ENCODE results near the gene THOC2. TPM values are rescaled to one million over a fixed set of nuclear protein-coding genes. Genes with fewer than 3 reads are reported as not detected.
"Not testable (repeated sequence)": the region's sequence is repeated elsewhere in the genome, so short reads cannot be mapped to it uniquely, and the experiment has no call there.

The THOC2 gene
- total and polyA plus RNA-seq, 2 experiments from 2014 or later: 47.8 to 53.4 TPM

GRCh38 chrX:123665197-123665596, 67.7 kb downstream of the THOC2 start:
- in situ Hi-C loops (cut with MboI): no loop called here
- 0 out of 2 replicates have a peak, but pooled peaks cover 10% of the 10 kb centered on the region for H3K79me2 ChIP-seq (ENCODE audit: insufficient read depth)
- peaks cover 7% of the 10 kb centered on the region; the same call in 1 of the 2 replicates for H3K36me3 ChIP-seq (ENCODE audit: low read depth)
- H3K9me3 ChIP-seq (ENCODE audit: low read depth): no peaks in the 10 kb centered on the region
- H3F3A ChIP-seq (ENCODE audit: insufficient read depth): 0 out of 2 replicates have a peak, but pooled peaks cover 7% of the 10 kb centered on the region
- H3K4me2 ChIP-seq (ENCODE audit: unreplicated experiment): no peak overlapping the region
- no peak overlapping the region for H3K27ac ChIP-seq
- TF ChIP-seq EZH2 (IDR thresholded peaks at IDR 0.05; ENCODE audit: insufficient read depth, poor library complexity, severe bottlenecking) (no peak), EZH2phosphoT487 (IDR thresholded peaks at IDR 0.05; ENCODE audit: insufficient read depth, low read depth) (no peak)
- no peaks in the 10 kb centered on the region for H3K27me3 ChIP-seq (replicated peaks; ENCODE audit: insufficient read depth)
- H3K9ac ChIP-seq: no peak overlapping the region
- H3K4me3 ChIP-seq: no peak overlapping the region
- H4K20me1 ChIP-seq (ENCODE audit: insufficient read depth): no peaks in the 10 kb centered on the region
- DNase-seq: peak; percentile 1
- no peaks in the 10 kb centered on the region for H3K9me2 ChIP-seq (ENCODE audit: insufficient read depth)
- H3K4me1 ChIP-seq (ENCODE audit: insufficient read depth): no peaks in the 10 kb centered on the region
- 97% methylated on average over 3 of the region's 3 CpGs for WGBS, 2 experiments (ENCODE audit: low coverage in 1 of 2, low lambda C conversion rate in 2 of 2, missing lambda C conversion rate in 2 of 2)
- no peak overlapping the region for H2AFZ ChIP-seq

DNA sequence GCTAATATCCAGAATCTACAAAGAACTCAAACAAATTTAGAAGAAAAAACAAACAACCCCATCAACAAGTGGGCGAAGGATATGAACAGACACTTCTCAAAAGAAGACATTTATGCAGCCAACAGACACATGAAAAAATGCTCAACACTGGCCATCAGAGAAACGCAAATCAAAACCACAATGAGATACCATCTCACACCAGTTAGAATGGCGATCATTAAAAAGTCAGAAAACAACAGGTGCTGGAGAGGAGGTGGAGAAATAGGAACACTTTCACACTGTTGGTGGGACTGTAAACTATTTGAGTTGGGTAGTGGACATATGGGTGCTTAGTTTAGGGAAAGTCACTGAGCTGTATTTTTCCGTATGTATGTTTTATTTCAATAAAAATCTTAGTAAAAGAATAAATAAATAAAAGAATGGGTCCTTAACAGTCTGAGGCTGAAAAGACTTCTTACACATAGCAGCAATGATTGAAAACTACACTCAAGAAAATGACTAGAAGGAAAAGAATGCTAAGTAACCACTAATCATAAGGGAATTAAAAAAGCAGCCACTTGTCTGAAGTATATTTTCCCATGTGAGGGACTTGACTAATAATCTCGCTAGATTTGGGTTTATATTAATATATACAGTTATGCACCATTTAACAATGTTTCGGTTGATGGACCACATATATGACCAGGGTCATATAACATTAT, 68.2 kb downstream of the THOC2 start:
- H3K9me2 ChIP-seq (ENCODE audit: insufficient read depth); H3K9me3 ChIP-seq (ENCODE audit: low read depth); H3K27me3 ChIP-seq (replicated peaks; ENCODE audit: insufficient read depth); H4K20me1 ChIP-seq (ENCODE audit: insufficient read depth); H3K4me1 ChIP-seq (ENCODE audit: insufficient read depth); H3K4me3 ChIP-seq; H2AFZ ChIP-seq; in situ Hi-C loops (cut with MboI); H3K27ac ChIP-seq; H3K36me3 ChIP-seq (ENCODE audit: low read depth); H3K9ac ChIP-seq; H3F3A ChIP-seq (ENCODE audit: insufficient read depth); H3K4me2 ChIP-seq (ENCODE audit: unreplicated experiment): not testable (repeated sequence)
- WGBS, 2 experiments (ENCODE audit: low coverage in 1 of 2, low lambda C conversion rate in 2 of 2, missing lambda C conversion rate in 2 of 2): 92 to 96% methylated on average over 6 of the region's 6 CpGs
- DNase-seq: peak; percentile 49
- H3K79me2 ChIP-seq (ENCODE audit: insufficient read depth): peaks cover 16% of the 10 kb centered on the region; the same call in 1 of the 2 replicates

GRCh38 chrX:123663720-123664119, 69.1 kb downstream of the THOC2 start:
- H3K4me1 ChIP-seq (ENCODE audit: insufficient read depth); H3K27ac ChIP-seq; H2AFZ ChIP-seq; H3K36me3 ChIP-seq (ENCODE audit: low read depth); H3K27me3 ChIP-seq (replicated peaks; ENCODE audit: insufficient read depth); H3K4me3 ChIP-seq; in situ Hi-C loops (cut with MboI); H3K9me2 ChIP-seq (ENCODE audit: insufficient read depth); H3F3A ChIP-seq (ENCODE audit: insufficient read depth); DNase-seq; H3K9me3 ChIP-seq (ENCODE audit: low read depth); H4K20me1 ChIP-seq (ENCODE audit: insufficient read depth); H3K9ac ChIP-seq; H3K4me2 ChIP-seq (ENCODE audit: unreplicated experiment): not testable (repeated sequence)
- 75 to 97% methylated on average over 1 to 3 of the region's 3 CpGs for WGBS, 2 experiments (ENCODE audit: low coverage in 1 of 2, low lambda C conversion rate in 2 of 2, missing lambda C conversion rate in 2 of 2)
- H3K79me2 ChIP-seq (ENCODE audit: insufficient read depth): peaks cover 22% of the 10 kb centered on the region; the same call in 1 of the 2 replicates

GRCh38 chrX:123656507-123656906, 76.3 kb downstream of the THOC2 start:
- H4K20me1 ChIP-seq (ENCODE audit: insufficient read depth); H3F3A ChIP-seq (ENCODE audit: insufficient read depth); H3K9ac ChIP-seq; H3K4me3 ChIP-seq; H3K4me2 ChIP-seq (ENCODE audit: unreplicated experiment); H3K27ac ChIP-seq; H2AFZ ChIP-seq; H3K4me1 ChIP-seq (ENCODE audit: insufficient read depth); H3K9me2 ChIP-seq (ENCODE audit: insufficient read depth); H3K27me3 ChIP-seq (replicated peaks; ENCODE audit: insufficient read depth); DNase-seq; H3K36me3 ChIP-seq (ENCODE audit: low read depth); in situ Hi-C loops (cut with MboI); H3K9me3 ChIP-seq (ENCODE audit: low read depth): not testable (repeated sequence)
- peaks cover 69% of the 10 kb centered on the region for H3K79me2 ChIP-seq (ENCODE audit: insufficient read depth)
- WGBS, 2 experiments (ENCODE audit: low coverage in 1 of 2, low lambda C conversion rate in 2 of 2, missing lambda C conversion rate in 2 of 2): 97 to 98% methylated on average over 7 to 9 of the region's 9 CpGs

GRCh38 chrX:123648811-123649181, 84.1 kb downstream of the THOC2 start:
- DNase-seq; H3K27ac ChIP-seq; H3K27me3 ChIP-seq (replicated peaks; ENCODE audit: insufficient read depth); H2AFZ ChIP-seq; H4K20me1 ChIP-seq (ENCODE audit: insufficient read depth); H3K9ac ChIP-seq; H3K36me3 ChIP-seq (ENCODE audit: low read depth); H3K9me3 ChIP-seq (ENCODE audit: low read depth); H3F3A ChIP-seq (ENCODE audit: insufficient read depth); H3K9me2 ChIP-seq (ENCODE audit: insufficient read depth); H3K4me2 ChIP-seq (ENCODE audit: unreplicated experiment); H3K4me1 ChIP-seq (ENCODE audit: insufficient read depth); H3K4me3 ChIP-seq; in situ Hi-C loops (cut with MboI): not testable (repeated sequence)
- 39 to 64% methylated on average over 3 of the region's 6 CpGs for WGBS, 2 experiments (ENCODE audit: low coverage in 1 of 2, low lambda C conversion rate in 2 of 2, missing lambda C conversion rate in 2 of 2)
- peaks cover 61% of the 10 kb centered on the region for H3K79me2 ChIP-seq (ENCODE audit: insufficient read depth)
